Esophagus squamous epithelium (tissue), 5 donors: ENCODE measurements around the gene DLAT. TPM values are rescaled to one million over a fixed set of nuclear protein-coding genes. Genes with fewer than 3 reads are reported as not detected.
A peak's percentile ranks its signal among the peaks of the same experiment; 100 is the strongest.

ENCODE experiments used
- DNase-seq: peaks from one replicate; lab custom pipeline; 2025; lab: John Stamatoyannopoulos, UW
- H3K27ac ChIP-seq, 4 donors: fragments of 200-600 bp; sonication (generic); one replicate each; pipeline ENCODE4 v1.5.1; 2016 to 2019; ENCODE audit warnings: mild to moderate bottlenecking in 1 of 4
- H3K27me3 ChIP-seq, 4 donors: fragments of 200-600 bp; sonication (generic); 1 replicate in 3 of 4; 2 replicates in 1 of 4; pipeline versions ENCODE4 v1.5.1 to v1.6.0; 2017 to 2021; ENCODE audit warnings: antibody characterized with exemption in 1 of 4
- H3K36me3 ChIP-seq, 3 donors: fragments of 200-600 bp; sonication (generic); one replicate each; pipeline ENCODE4 v1.5.1; 2016 to 2019
- H3K4me1 ChIP-seq, 3 donors: fragments of 200-600 bp; sonication (generic); one replicate each; pipeline ENCODE4 v1.5.1; 2017 to 2019
- H3K4me3 ChIP-seq, 4 donors: fragments of 200-600 bp; sonication (generic); 1 replicate in 3 of 4; 2 replicates in 1 of 4; pipeline ENCODE4 v1.5.1; 2016 to 2019; ENCODE audit warnings: mild to moderate bottlenecking in 2 of 4, moderate library complexity in 1 of 4
- H3K9me3 ChIP-seq, 3 donors: fragments of 200-600 bp; sonication (generic); one replicate each; pipeline ENCODE4 v1.5.1; 2016 to 2019
- POLR2A ChIP-seq, 4 donors: fragments of 450-650 bp; IDR thresholded peaks; one replicate each; pipeline ENCODE4 v1.6.1; 2017; ENCODE audit warnings: antibody characterized with exemption in 4 of 4, mild to moderate bottlenecking in 4 of 4, moderate library complexity in 3 of 4
- WGBS, 2 donors: methylation state at CpG; one replicate each; pipeline ENCODE4 v1.1.5; 2018; 5-methylcytosine and 5-hydroxymethylcytosine counted together
- intact Hi-C: fragments of 100-400 bp; cut with DNase I; formaldehyde crosslinking; loops from one replicate; pipeline ENCODE4 v1.15.0; 2022
- total RNA-seq, 4 donors: library from RNA; depleted of rRNA; stranded (reverse); fragments of >200 nt; gene quantifications; one replicate each; pipeline ENCODE4 v1.1.0, GENCODE V29; 2016
- TF ChIP-seq, protein P1 (sequence below), 6 experiments: fragments of 450-650 bp in 4 of 6; fragments of 200-600 bp in 2 of 6; sonication (generic) in 2 of 6; IDR thresholded peaks; one replicate each; pipeline ENCODE4 v1.5.1; 2016 to 2019; ENCODE audit warnings: antibody characterized with exemption in 6 of 6, mild to moderate bottlenecking in 4 of 6, moderate library complexity in 4 of 6
- donor health status: DM: yes; HTN: yes; CAD: no.

The DLAT gene
- total RNA-seq, 4 donors from 2014 or later, result 28.9 to 56.5 (median 39.4) TPM

DNA sequence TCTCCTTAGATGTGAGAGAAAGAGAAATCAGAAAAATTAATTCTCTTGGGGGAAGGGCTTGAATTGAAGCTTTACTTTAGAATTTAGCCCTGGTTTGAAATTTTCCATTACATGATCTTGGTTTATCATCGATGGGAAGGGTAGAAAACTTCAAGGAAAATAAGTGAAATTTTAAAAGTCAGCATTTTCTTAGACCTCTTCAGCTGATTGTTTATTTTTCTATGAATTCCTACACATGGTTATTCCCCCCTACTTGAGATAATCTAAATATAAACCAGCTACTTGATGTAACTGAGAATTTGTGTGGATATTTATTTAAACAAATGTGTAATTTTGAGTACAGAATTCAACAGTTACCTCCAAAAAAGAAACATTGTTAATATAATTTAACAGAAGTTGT lies 37.7 kb downstream of the DLAT start:
- no peak overlapping the region for H3K27ac ChIP-seq
- H3K27me3 ChIP-seq, result no peaks in the 10 kb centered on the region
- DNase-seq, result no peak
- H3K9me3 ChIP-seq, result no peaks in the 10 kb centered on the region
- H3K36me3 ChIP-seq, result peaks cover 0 to 71% (median 6%) of the 10 kb centered on the region in 3 donors
- TF ChIP-seq, protein P1, sequence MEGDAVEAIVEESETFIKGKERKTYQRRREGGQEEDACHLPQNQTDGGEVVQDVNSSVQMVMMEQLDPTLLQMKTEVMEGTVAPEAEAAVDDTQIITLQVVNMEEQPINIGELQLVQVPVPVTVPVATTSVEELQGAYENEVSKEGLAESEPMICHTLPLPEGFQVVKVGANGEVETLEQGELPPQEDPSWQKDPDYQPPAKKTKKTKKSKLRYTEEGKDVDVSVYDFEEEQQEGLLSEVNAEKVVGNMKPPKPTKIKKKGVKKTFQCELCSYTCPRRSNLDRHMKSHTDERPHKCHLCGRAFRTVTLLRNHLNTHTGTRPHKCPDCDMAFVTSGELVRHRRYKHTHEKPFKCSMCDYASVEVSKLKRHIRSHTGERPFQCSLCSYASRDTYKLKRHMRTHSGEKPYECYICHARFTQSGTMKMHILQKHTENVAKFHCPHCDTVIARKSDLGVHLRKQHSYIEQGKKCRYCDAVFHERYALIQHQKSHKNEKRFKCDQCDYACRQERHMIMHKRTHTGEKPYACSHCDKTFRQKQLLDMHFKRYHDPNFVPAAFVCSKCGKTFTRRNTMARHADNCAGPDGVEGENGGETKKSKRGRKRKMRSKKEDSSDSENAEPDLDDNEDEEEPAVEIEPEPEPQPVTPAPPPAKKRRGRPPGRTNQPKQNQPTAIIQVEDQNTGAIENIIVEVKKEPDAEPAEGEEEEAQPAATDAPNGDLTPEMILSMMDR (IDR thresholded peaks at IDR 0.05), result no peak
- TF ChIP-seq POLR2A (IDR thresholded peaks at IDR 0.05), result no peak
- intact Hi-C loops, result no loop called here
- H3K4me1 ChIP-seq, result no peaks in the 10 kb centered on the region
- no peak overlapping the region for H3K4me3 ChIP-seq
- 70 to 85% methylated on average over 1 of the region's 1 CpG for WGBS, 2 donors

- TF ChIP-seq, protein P1 (IDR thresholded peaks at IDR 0.05), result peak in 2 of 6 experiments; percentile 19
- TF ChIP-seq POLR2A (IDR thresholded peaks at IDR 0.05), result peak in 1 of 4 donors; percentile 28
- Histone ChIP-seq H3K36me3 (peaks cover 0 to 38% (median 13%) of the 10 kb centered on the region in 3 donors), H3K27me3 (no peaks in the 10 kb centered on the region), H3K4me3 (peak within 1 kb of the TSS; percentile 70 to 92 (median 76)), H3K9me3 (no peaks in the 10 kb centered on the region), H3K4me1 (peaks cover 9 to 34% (median 13%) of the 10 kb centered on the region in 3 donors), H3K27ac (peak within 1 kb of the TSS; percentile 88 to 97 (median 92))
- peak; percentile 33 for DNase-seq
- 1% methylated on average over 25 to 27 of the region's 43 CpGs for WGBS, 2 donors
- intact Hi-C loops, result no loop called here
These were observed 49.0 kb downstream of the DLAT start, which contains the start of the genes NKAPD1 and PIH1D2 for GRCh38 chr11:112073941-112074811. NKAPD1 (plus strand) TSS chr11:112074299; CDS start chr11:112075575, 1,276 bp downstream. PIH1D2 (minus strand) TSS chr11:112074017; CDS start chr11:112073174, 843 bp downstream.

- Histone ChIP-seq H3K9me3 (no peaks in the 10 kb centered on the region), H3K4me1 (peaks cover 7 to 24% (median 12%) of the 10 kb centered on the region in 3 donors), H3K27me3 (no peaks in the 10 kb centered on the region), H3K27ac (no peak overlapping the region), H3K36me3 (peaks cover 0 to 75% (median 37%) of the 10 kb centered on the region in 3 donors), H3K4me3 (no peak overlapping the region)
- TF ChIP-seq, protein P1 (IDR thresholded peaks at IDR 0.05), result no peak
- no peak for TF ChIP-seq POLR2A (IDR thresholded peaks at IDR 0.05)
- intact Hi-C loops, result loop anchor here (10.0 kb wide), 1 partner anchor 148 kb away; the partner anchor contains the start of gene DIXDC1
- no peak for DNase-seq
- 56 to 59% methylated on average over 4 of the region's 4 CpGs for WGBS, 2 donors
These were observed 57.5 kb downstream of the DLAT start for GRCh38 chr11:112082729-112083128.

DNA sequence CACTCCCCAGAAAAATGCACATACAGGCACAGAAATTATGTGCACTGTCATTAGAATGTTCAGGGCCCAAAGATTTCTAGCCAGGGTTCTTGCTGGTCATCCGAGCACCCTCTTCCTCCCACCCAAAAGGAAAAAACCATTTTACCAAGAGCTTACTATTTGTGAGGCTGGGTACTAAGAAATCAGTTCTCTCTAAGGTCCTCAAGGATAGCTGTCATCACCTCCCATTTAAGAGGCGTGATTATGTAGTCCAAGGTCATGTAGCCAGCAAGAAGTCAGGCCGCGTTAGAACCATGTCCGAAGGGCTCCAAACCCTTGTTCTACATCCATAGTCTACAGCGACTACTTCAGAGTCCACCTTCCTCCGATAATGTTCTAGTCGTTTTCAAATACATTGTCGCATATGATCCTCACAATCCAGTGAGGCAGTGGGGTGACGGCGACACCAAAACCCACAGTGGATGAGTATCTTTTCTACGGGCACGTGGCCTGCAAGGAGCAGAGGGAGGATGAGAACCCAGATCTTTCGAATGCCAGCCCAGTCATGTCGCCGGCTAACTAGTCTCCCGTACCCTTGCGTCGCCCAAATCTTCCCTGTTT lies 60.7 kb downstream of the DLAT start:
- no peak for DNase-seq
- H3K4me1 ChIP-seq, result peaks cover 21 to 52% (median 27%) of the 10 kb centered on the region in 3 donors
- intact Hi-C loops, result loop anchor here (10.0 kb wide), 1 partner anchor 151 kb away; the partner anchor contains the start of gene DIXDC1
- TF ChIP-seq, protein P1 (IDR thresholded peaks at IDR 0.05), result no peak
- no peak for TF ChIP-seq POLR2A (IDR thresholded peaks at IDR 0.05)
- peak overlapping the region; percentile 37 to 99 (median 85) for H3K4me3 ChIP-seq
- WGBS, 2 donors, result 2 to 4% methylated on average over 15 to 19 of the region's 19 CpGs
- no peaks in the 10 kb centered on the region for H3K27me3 ChIP-seq
- peak overlapping the region; percentile 84 to 95 (median 88) for H3K27ac ChIP-seq
- H3K36me3 ChIP-seq, result peaks cover 9 to 74% (median 28%) of the 10 kb centered on the region in 3 donors
- no peaks in the 10 kb centered on the region for H3K9me3 ChIP-seq
